Body of pancreas (tissue), 4 donors: ENCODE data around the gene PTPRD.

ENCODE experiments used
- POLR2A ChIP-seq, 3 donors: fragments of 450-650 bp; IDR thresholded peaks; one replicate each; pipeline ENCODE4 v1.6.1; 2016; ENCODE audit warnings: antibody characterized with exemption in 3 of 3, mild to moderate bottlenecking in 2 of 3
- TF ChIP-seq, protein P1 (sequence below), 7 experiments: fragments of 450-650 bp in 4 of 7; fragments of 200-600 bp in 3 of 7; sonication (generic) in 3 of 7; IDR thresholded peaks; one replicate each; pipeline ENCODE4 v1.5.1; 2016 to 2019; ENCODE audit warnings: antibody characterized with exemption in 7 of 7

GRCh38 chr9:9901624-9902023, 711.2 kb downstream of the PTPRD start:
- TF ChIP-seq, protein P1, sequence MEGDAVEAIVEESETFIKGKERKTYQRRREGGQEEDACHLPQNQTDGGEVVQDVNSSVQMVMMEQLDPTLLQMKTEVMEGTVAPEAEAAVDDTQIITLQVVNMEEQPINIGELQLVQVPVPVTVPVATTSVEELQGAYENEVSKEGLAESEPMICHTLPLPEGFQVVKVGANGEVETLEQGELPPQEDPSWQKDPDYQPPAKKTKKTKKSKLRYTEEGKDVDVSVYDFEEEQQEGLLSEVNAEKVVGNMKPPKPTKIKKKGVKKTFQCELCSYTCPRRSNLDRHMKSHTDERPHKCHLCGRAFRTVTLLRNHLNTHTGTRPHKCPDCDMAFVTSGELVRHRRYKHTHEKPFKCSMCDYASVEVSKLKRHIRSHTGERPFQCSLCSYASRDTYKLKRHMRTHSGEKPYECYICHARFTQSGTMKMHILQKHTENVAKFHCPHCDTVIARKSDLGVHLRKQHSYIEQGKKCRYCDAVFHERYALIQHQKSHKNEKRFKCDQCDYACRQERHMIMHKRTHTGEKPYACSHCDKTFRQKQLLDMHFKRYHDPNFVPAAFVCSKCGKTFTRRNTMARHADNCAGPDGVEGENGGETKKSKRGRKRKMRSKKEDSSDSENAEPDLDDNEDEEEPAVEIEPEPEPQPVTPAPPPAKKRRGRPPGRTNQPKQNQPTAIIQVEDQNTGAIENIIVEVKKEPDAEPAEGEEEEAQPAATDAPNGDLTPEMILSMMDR (IDR thresholded peaks at IDR 0.05), result no peak
- TF ChIP-seq POLR2A (IDR thresholded peaks at IDR 0.05), result no peak
